Measurements from ENCODE around the gene RBPJL. TPM values are rescaled to one million over a fixed set of nuclear protein-coding genes. Genes with fewer than 3 reads are reported as not detected.
"Not testable (repeated sequence)": the region's sequence is repeated elsewhere in the genome, so short reads cannot be mapped to it uniquely, and the experiment has no call there.

The RBPJL gene
- total RNA-seq, 2 donors from 2014 or later, result not detected

DNA sequence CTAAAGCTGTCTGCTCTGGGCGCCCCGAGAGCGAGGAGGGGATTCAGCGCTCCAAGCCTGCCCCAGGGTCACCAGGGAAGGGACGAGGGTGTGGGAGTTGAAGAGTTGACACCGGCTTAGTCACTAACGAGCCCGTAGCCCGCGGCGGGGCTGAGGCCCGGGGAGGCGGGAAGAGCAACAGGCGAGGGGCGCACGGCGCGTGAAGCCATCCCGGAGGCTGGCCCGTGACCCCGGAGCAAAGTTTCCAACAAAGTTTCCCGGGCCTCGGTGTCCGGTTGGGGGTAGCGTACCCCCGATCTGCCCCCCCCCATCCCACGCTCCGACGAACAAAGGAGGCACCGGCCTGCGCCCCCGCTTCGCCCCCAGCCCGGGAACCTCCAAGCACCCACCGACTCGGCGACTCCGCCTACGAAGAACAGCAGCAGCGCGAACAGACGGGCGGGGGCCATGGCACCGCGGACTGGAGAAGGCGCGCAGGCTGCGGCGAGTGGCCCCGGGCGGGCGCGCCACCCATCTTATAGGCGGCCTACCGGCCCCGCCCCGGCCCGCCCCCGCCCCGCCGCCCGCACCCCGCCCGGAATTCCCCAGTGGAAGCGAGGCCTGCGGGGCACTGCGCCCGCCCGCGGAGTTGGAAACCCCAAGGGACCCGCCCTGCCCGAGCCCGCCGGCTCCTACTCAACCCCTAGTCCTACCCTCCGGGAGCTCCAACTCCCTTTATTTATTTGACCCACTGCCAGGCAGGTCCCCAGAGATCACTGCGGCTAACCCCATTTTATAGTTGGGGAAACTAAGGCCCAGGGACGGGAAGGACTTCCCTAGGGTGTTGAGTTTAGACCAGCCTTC is 41.5 kb downstream of the RBPJL start, which contains the start of gene SDC4:
Gene SDC4, minus strand, starts transcription at position 489 of the 843 bp plus-strand sequence. Its CDS starts 40 bp downstream, at position 449.
- peak; percentile 88 for DNase-seq (ENCODE audit: low spot score)
- intact Hi-C loops (cut with DNase I), result no loop called here

DNA sequence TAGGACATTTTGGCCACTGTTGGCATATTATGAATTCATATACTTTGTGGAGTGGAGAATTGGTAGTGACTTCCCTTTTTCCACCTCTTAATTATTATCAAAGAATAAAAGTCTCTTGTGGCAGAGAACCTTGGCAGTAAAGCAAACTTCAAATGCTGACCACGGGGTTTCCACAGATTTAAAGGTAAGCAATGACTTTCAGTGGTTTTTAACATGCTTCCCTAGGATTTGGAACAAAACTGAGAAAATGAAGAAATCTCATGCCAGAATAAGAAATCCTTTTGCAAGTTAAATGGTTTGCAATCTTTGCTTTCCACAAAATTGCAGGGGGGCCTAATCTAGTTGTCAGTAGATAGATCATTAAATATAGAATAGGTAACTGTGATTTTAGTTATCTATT is 43.6 kb downstream of the RBPJL start:
- no peak for DNase-seq (ENCODE audit: low spot score)

DNA sequence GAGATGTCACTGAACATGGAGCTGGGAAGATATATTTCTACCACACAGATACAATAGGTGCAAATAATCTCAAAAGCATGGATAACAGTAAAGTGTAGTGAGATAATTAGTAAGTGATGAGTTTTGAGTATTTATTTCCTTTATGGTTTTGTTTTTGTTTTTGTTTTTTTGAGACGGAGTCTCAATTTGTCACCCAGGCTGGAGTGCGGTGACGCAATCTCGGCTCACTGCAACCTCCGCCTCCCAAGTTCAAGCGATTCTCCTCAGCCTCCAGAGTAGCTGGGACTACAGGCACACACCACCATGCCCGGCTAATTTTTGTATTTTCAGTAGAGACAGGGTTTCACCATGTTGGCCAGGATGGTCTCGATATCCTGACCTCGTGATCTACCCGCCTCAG is 44.2 kb downstream of the RBPJL start:
- DNase-seq (ENCODE audit: low spot score), result peak; percentile 24
- intact Hi-C loops (cut with DNase I), result not testable (repeated sequence)

More for the DNA sequence above, 43.6 kb downstream of the RBPJL start:
- intact Hi-C loops (cut with DNase I), result no loop called here

DNA sequence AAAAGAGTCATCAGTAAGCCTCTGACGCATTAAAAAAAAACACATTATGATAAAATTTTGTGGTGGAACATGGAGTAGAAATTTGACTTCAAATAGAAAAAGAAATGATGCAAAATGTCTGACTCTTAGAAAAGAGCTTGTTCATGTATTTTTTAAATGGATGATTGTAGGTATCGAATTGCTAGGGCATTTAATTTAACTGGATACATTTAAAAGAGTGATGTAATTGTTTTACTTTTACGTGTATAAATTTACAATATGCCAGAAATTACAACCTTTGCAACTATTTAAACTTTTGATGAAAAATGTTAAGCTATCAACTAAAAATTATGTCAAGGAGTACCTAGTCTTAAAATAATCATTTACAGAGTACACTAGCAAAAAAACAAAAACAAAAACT is 46.1 kb downstream of the RBPJL start:
- no peak for DNase-seq (ENCODE audit: low spot score)
- intact Hi-C loops (cut with DNase I), result no loop called here

DNA sequence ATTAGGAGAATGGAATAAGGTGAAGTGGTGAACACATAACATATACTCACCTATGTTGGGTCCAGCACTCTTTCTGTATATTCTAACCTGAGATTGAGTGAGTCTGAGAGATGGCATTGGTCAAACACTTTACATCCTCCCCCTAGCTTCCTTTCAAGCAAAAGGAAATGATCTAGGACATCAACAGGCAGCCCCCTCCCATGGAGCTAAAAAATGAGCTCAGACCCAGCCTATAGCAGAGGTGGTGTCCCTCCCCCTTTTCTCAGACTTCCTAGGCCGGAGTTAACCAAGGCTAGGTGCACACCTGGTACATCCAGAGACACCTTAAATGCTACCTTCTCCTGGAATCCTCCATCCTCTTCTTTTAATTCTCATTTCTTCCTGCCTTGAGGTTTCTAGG is 47.1 kb downstream of the RBPJL start:
- peak; percentile 3 for DNase-seq (ENCODE audit: low spot score)
- intact Hi-C loops (cut with DNase I), result no loop called here

DNA sequence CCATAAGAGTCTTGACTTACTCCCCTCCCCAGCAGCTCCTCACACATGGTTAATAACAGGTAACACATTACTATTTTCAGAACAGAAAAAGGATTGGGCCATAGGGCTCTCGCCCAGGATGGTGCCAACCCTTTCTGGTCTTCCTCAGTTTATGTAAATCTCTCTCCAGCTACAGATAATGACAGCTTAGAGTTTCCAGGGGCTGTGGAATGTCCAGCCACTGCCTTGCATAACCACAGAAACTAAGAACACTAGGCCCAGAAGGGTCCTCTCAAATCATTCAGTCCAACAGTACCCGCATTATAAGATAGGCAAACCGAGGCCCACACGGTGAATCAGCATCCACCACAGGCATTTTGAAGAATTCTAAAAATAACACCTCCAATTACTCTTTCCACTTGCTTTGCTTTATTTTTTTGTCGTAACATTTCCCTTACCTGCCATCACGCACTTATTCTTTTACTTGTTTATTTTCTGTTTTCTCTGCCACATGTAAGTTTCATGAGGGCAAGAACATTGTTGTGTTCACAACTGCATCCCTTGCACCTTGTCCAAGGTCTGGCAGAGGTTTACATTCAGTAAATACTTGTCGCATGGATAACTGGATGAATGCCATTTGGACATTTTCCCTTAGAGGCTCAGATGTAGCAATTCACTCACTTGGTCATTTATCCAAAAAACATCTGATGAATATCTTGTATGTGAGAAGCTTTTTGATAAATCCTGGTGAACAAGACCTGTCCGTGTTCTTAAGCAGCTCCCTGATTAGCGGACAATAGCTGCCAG is 48.0 kb downstream of the RBPJL start:
- intact Hi-C loops (cut with DNase I), result no loop called here
- peak; percentile 0 for DNase-seq (ENCODE audit: low spot score)

DNA sequence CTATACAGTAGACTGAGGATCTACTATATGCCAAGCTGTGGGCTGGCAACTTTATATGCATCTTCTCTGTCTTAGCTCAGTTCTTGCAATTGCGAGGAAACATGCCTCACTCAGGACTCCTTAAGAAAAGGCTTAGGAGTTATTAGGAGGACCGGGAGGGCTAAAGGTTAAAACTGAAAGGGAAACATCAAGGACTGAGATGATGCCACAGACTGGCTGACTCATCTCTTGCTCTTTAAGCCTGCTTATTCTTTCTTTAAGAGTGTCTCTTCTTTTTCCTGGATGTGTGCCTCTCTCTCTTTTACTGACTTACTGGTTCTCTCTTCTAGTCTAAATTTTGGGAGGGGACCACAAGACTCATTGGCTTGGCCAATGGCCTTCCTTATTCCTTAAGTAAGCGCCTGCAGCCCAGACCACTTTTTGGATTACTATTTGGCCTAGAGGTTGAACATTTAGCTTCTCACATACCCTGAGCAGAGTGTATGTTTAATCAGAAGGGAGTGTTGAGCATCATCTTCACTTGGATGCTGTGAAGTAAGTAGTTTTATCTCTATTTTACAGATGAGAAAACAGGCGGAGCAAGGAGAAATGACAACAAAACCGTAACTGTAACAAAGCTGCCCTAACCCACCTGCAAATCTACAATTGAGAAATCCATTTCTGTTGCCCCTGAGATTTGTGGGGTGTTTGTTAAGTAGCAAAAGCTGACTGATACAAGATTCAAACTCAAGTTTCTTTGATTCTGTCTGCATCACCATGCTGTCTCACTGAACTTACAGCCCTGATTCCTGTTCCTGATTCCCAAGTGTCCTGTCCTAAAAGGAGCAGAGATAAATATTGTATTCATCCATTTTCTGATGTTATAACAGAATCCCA is 48.8 kb downstream of the RBPJL start:
- DNase-seq (ENCODE audit: low spot score), result peak; percentile 35
- intact Hi-C loops (cut with DNase I), result no loop called here

DNA sequence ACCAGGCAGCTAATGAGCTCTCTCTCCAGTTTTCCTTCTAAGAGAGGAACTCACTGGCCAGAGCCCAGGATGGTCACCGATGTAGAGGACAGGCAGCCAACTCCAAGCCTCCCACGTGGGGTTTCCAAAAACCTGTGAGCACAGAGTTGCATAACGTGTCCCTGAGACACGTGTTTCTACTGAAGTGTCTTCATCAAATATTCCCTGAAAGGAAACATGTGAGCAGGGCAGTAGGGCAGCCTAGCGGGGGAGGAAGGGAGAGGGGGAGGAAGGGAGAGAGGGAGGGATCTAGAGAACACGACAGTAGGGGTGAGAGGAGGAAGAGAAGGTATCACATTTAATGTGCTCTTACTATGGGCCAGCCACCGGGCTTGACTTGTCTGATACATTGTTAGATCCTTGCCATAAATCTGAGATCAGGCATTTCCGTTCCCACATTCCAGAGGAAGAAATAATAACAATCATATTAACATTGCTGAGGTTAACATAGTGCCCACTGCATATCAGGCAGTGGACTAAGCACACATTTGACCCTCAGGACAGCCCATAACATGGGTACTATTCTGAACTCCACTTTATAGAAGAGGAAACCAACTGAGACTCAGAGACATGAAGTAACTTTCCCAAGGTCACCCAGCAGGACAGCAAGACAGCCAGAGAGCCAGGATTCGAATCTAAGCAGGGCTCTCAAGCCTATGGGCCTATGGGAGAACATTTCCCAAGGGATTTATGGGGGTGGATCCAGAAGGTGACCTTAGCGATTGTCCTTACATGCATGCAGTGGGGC is 51.8 kb downstream of the RBPJL start:
- intact Hi-C loops (cut with DNase I), result no loop called here
- DNase-seq (ENCODE audit: low spot score), result peak; percentile 87

DNA sequence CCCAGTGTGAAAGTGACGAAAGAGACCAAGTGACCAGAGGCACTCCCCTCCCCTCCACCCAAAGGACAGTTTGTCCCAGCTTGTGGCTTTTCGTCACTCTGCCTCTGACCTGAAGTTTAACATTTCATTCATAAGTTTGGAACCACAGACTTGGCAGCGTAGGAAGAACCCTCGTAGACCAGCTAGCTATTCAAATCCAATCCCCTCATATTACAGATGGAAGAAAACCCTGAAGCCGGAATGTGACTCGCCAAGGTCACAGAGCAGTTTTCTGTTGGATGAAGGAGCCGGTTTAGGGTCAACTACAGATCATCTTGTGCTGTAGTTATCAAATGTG is 52.4 kb downstream of the RBPJL start:
- intact Hi-C loops (cut with DNase I), result no loop called here
- DNase-seq (ENCODE audit: low spot score), result no peak

DNA sequence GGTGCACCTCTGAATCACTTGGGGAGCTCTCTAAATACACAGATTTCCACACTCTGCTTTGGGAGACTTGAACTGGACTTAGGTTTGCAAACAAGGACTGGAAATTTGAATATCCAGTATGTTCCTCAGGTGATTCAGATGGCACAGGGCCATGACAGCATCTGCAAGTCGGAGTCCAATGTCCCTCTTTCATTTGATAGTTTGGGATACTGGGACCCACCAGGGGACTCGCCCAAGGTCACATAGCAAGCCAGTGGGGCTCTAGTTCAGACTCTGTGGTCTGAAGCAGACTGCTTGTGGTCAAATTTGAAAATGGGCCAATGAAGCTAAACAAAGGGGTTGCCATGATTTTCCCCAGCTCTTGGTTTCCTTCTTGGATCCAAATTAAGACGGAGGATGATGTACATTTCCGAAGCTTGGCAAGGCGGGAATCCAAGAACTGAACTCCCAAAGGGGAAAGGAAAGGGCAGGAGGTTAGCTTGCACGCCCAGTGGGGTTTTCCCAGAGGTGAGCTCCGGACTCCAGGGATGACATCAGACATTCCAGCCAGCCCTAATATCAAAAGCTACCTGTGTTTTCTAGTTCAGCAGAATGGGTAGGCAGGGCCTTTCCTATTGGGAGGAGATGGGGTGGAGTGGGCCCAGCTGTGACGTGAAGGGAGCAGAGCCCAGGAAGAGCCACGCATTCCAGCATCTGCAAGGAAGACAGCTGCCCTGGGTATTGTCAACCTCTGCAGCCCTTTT is 52.9 kb downstream of the RBPJL start:
- peak; percentile 45 for DNase-seq (ENCODE audit: low spot score)
- intact Hi-C loops (cut with DNase I), result loop anchor here in 1 of 2 donors (5.0 kb wide), 1 partner anchor 78 kb away; no protein-coding TSS in a partner anchor

DNA sequence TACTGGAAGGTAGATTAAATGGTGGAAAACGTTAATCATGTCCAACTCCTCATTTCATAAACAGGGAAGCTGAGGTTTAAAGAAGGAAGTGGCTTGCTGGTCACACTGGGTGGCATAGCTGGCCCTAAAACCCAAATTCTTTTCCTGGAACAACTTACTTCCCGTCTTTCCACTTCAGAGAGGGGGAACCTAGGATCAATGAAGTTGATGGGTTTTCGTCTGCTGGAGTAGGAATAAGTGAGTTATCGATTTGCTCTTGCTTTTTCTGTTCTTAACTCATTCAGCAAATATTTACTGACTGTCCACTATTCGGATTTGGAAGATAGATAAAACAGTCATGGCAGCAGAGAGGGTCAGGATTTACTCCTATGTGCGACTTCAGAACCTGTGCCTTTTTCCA is 55.2 kb downstream of the RBPJL start:
- DNase-seq (ENCODE audit: low spot score), result peak; percentile 8
- intact Hi-C loops (cut with DNase I), result loop anchor here in 1 of 2 donors (5.0 kb wide), 1 partner anchor 76 kb away; no protein-coding TSS in a partner anchor

DNA sequence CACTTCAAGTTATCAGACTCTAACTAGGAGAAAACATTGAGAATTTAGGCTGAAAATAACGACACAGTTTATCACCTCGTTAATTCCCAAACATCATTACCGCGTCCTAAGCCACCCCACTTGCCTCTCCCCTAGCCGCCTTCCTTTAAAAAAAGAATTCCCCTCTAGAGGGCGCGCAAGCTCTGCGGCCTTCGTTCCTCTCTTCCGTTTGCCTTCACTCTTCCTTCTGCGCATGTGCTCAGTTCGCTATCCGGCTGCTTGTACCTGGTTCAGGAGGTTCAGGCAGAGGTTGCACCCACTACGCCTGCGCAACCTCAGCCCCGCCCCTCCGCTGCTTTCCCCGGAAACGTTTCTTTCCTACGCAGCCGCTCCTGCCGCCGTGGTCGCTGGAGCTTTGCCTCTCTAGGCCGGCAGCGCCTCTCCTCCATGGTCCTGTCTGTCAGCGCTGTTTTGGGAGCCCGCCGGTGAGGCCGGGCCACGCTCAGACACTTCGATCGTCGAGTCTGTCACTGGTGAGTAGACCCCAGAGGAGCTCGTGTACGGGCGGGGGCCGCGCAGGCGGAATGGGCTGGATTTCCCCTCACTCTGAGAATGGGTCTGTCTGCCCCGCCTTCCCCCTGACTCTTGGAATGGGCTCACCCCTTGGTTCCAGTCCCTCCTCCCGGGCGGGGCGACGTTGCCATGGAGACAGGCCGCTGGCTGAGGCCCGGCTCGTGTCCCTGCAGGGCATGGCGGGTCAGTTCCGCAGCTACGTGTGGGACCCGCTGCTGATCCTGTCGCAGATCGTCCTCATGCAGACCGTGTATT is 56.4 kb downstream of the RBPJL start, which contains the start of gene SYS1:
Gene SYS1, plus strand, starts transcription at position 353 of the 807 bp plus-strand sequence. Its CDS starts 376 bp downstream, at position 729.
- intact Hi-C loops (cut with DNase I), result loop anchor here in 1 of 2 donors (5.0 kb wide), 1 partner anchor 74 kb away; no protein-coding TSS in a partner anchor
- peak; percentile 99 for DNase-seq (ENCODE audit: low spot score)

DNA sequence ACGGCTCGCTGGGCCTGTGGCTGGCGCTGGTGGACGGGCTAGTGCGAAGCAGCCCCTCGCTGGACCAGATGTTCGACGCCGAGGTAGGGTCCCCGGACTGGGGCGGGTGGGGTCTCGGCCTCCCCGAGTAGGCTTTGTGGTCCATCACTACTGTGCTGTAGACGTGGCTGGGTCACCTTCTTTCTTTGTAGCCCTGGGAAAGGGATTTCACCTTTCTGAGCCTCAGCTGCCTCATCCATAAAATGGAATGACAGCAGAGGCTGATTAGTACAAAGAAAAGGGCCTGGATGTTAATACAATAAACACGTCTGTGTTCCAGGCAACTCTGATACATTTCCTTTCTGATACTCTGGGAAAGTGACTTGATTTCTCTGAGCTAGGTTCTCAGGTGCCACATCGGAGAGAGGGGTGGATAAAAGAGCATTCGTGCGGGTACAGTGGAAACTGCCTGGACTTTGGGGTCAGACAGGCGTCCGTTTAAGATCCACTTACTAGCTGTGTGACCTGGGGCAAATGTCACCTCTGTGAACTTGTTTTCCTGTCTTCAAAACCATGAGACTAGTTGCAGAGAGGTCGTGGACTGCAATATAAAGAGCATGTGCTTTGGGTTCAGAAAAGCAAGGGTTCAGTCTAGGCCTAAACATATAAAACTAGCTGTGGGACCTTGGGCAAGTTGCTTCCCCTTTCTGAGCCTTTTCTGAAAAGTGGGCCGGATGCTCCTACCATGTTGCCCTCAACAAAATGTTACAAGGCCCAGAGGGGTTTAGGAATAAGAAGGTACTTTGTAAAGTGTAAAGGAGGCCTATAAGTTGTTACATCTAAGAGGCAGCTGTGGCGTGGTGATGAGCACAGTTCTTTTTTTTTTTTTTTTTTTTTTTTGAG is 57.2 kb downstream of the RBPJL start:
- no peak for DNase-seq (ENCODE audit: low spot score)
- intact Hi-C loops (cut with DNase I), result loop anchor here in 1 of 2 donors (5.0 kb wide), 1 partner anchor 73 kb away; no protein-coding TSS in a partner anchor

DNA sequence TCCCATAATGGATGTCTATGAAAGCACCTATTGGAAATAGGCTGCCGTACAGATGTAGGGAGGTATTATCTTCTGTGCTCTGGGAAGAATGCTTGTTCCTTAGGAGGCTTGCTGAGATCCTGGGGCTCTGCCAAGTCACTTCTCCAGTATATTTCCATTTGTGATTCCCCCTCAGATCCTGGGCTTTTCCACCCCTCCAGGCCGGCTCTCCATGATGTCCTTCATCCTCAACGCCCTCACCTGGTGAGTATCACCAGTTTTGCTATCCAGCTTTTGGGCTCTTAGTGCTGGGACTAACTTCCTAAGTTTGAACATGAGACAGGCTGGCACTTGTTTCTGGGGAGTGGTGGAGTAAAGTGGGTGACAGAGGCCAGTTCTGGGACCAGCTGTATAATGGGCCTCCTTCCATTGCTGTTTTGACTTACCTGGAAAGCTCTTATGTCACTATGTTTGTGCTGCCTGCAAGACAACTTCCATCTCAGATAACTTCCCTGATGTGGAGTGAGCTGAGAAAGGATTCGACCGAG is 58.9 kb downstream of the RBPJL start:
- DNase-seq (ENCODE audit: low spot score), result no peak
- intact Hi-C loops (cut with DNase I), result no loop called here

DNA sequence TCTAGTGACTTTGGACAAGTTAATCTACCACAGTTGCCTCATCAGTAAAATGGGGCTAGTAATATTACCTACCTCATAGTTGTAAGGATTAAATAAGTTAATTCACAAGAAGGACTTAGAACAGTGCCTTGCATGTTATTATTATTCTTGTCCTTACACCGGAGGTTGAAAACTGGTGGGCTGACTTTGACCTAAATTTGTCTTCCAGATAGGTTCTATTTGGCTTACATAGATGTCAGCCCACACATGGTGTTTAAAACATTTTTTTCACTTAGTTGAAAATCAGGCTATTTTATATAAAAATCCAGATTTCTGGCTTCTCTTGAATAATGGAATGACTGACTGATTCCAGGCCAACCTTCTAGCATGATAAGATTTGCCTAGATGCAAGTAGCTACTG is 59.6 kb downstream of the RBPJL start:
- intact Hi-C loops (cut with DNase I), result no loop called here
- DNase-seq (ENCODE audit: low spot score), result no peak

DNA sequence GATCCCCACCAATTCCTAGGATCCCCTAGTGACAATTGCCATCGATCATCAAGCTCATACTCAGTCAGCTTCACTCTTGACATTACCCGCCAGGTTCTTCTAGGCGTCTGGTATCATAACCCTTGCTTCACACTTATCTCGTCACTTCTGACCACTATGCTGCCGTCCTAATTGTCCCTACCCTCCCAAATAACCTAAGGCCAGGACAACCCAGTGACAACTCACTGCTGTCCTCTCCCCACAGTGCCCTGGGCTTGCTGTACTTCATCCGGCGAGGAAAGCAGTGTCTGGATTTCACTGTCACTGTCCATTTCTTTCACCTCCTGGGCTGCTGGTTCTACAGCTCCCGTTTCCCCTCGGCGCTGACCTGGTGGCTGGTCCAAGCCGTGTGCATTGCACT is 60.0 kb downstream of the RBPJL start:
- intact Hi-C loops (cut with DNase I), result no loop called here
- no peak for DNase-seq (ENCODE audit: low spot score)

All from posterior vena cava (tissue), 2 donors.